GM19328 (cell line): ENCODE measurements around the gene RMDN2.
A peak's percentile ranks its signal among the peaks of the same experiment; 100 is the strongest.
"Not testable (repeated sequence)": the region's sequence is repeated elsewhere in the genome, so short reads cannot be mapped to it uniquely, and the experiment has no call there.

ENCODE experiments used
- ATAC-seq: cut with Tn5 transposase; IDR thresholded peaks from one replicate; pipeline ENCODE4 v1.9.1; 2021; ENCODE audit warnings: mild to moderate bottlenecking, moderate library complexity; ENCODE audit not compliant: unreplicated experiment

Gene RMDN2

GRCh38 chr2:37930392-37930791 lies 5.3 kb downstream of the RMDN2 start:
- ATAC-seq: not testable (repeated sequence)

GRCh38 chr2:37932873-37933272 lies 7.8 kb downstream of the RMDN2 start:
- ATAC-seq: not testable (repeated sequence)

GRCh38 chr2:37934591-37935513 lies 9.8 kb downstream of the RMDN2 start:
- ATAC-seq: peak; percentile 78

GRCh38 chr2:37937568-37937967 lies 12.5 kb downstream of the RMDN2 start:
- not testable (repeated sequence) for ATAC-seq

GRCh38 chr2:37941267-37941666 lies 16.2 kb downstream of the RMDN2 start:
- ATAC-seq: not testable (repeated sequence)

- ATAC-seq: no peak
Observed at GRCh38 chr2:37944268-37944667, 19.2 kb downstream of the RMDN2 start.

- ATAC-seq: no peak
Observed at GRCh38 chr2:37947306-37947705, 22.2 kb downstream of the RMDN2 start.

GRCh38 chr2:37962018-37962739 lies 37.1 kb downstream of the RMDN2 start:
- ATAC-seq: not testable (repeated sequence)

GRCh38 chr2:37962740-37963121 lies 37.6 kb downstream of the RMDN2 start:
- ATAC-seq: not testable (repeated sequence)

- not testable (repeated sequence) for ATAC-seq
Observed at GRCh38 chr2:37963901-37964300, 38.8 kb downstream of the RMDN2 start.

- no peak for ATAC-seq
Observed at GRCh38 chr2:37966326-37966725, 41.2 kb downstream of the RMDN2 start.

GRCh38 chr2:37969731-37970130 lies 44.6 kb downstream of the RMDN2 start:
- no peak for ATAC-seq

- no peak for ATAC-seq
Observed at GRCh38 chr2:37971971-37972370, 46.9 kb downstream of the RMDN2 start.

GRCh38 chr2:37973615-37974353 lies 48.7 kb downstream of the RMDN2 start:
- ATAC-seq: no peak

- ATAC-seq: no peak
Observed at GRCh38 chr2:37975808-37976207, 50.7 kb downstream of the RMDN2 start.

- ATAC-seq: no peak
Observed at GRCh38 chr2:37976411-37976810, 51.3 kb downstream of the RMDN2 start.

GRCh38 chr2:37982147-37982582 lies 57.1 kb downstream of the RMDN2 start:
- no peak for ATAC-seq

- no peak for ATAC-seq
Observed at GRCh38 chr2:37982847-37983246, 57.8 kb downstream of the RMDN2 start.

GRCh38 chr2:37983719-37984118 lies 58.6 kb downstream of the RMDN2 start:
- no peak for ATAC-seq

- ATAC-seq: no peak
Observed at GRCh38 chr2:37984176-37984575, 59.1 kb downstream of the RMDN2 start.

GRCh38 chr2:37984589-37984988 lies 59.5 kb downstream of the RMDN2 start:
- no peak for ATAC-seq
